IPS-18c (cell line): ENCODE results near the gene NBEA.

ENCODE experiments used
- H3K4me3 ChIP-seq: 2 replicates; pipeline ENCODE4 v1.7.0; 2013; ENCODE audit warnings: low read depth, mild to moderate bottlenecking, low read length, moderate library complexity; ENCODE audit not compliant: insufficient read depth
- H3K9me3 ChIP-seq: one replicate; pipeline ENCODE4 v1.6.1; 2013; ENCODE audit warnings: mild to moderate bottlenecking, low read length, moderate library complexity; ENCODE audit not compliant: control insufficient read depth, insufficient read depth

NBEA gene

GRCh38 chr13:35279500-35279899, 337.4 kb downstream of the NBEA start:
- H3K9me3 ChIP-seq = no peaks in the 10 kb centered on the region
- H3K4me3 ChIP-seq = no peak overlapping the region

- no peak overlapping the region for H3K4me3 ChIP-seq
These were observed 341.8 kb downstream of the NBEA start for GRCh38 chr13:35283856-35284255.

GRCh38 chr13:35285677-35286076, 343.6 kb downstream of the NBEA start:
- Histone ChIP-seq H3K9me3 (no peaks in the 10 kb centered on the region), H3K4me3 (no peak overlapping the region)

More at GRCh38 chr13:35283856-35284255, 341.8 kb downstream of the NBEA start:
- H3K9me3 ChIP-seq = no peaks in the 10 kb centered on the region

GRCh38 chr13:35292329-35292728, 350.3 kb downstream of the NBEA start:
- H3K9me3 ChIP-seq = no peaks in the 10 kb centered on the region
- no peak overlapping the region for H3K4me3 ChIP-seq

GRCh38 chr13:35293579-35294226, 351.6 kb downstream of the NBEA start:
- Histone ChIP-seq H3K4me3 (no peak overlapping the region), H3K9me3 (no peaks in the 10 kb centered on the region)

GRCh38 chr13:35309706-35310105, 367.6 kb downstream of the NBEA start:
- no peak overlapping the region for H3K4me3 ChIP-seq
- H3K9me3 ChIP-seq = no peaks in the 10 kb centered on the region

- H3K9me3 ChIP-seq = no peaks in the 10 kb centered on the region
- H3K4me3 ChIP-seq = no peak overlapping the region
These were observed 390.1 kb downstream of the NBEA start for GRCh38 chr13:35332134-35332533.

GRCh38 chr13:35333157-35333556, 391.1 kb downstream of the NBEA start:
- H3K9me3 ChIP-seq = no peaks in the 10 kb centered on the region
- no peak overlapping the region for H3K4me3 ChIP-seq

GRCh38 chr13:35342440-35342839, 400.4 kb downstream of the NBEA start:
- Histone ChIP-seq H3K4me3 (no peak overlapping the region), H3K9me3 (no peaks in the 10 kb centered on the region)

GRCh38 chr13:35343417-35343816, 401.3 kb downstream of the NBEA start:
- no peaks in the 10 kb centered on the region for H3K9me3 ChIP-seq

GRCh38 chr13:35345992-35346391, 403.9 kb downstream of the NBEA start:
- no peaks in the 10 kb centered on the region for H3K9me3 ChIP-seq
- H3K4me3 ChIP-seq = no peak overlapping the region

More at GRCh38 chr13:35343417-35343816, 401.3 kb downstream of the NBEA start:
- H3K4me3 ChIP-seq = no peak overlapping the region

GRCh38 chr13:35346494-35346893, 404.4 kb downstream of the NBEA start:
- Histone ChIP-seq H3K4me3 (no peak overlapping the region), H3K9me3 (no peaks in the 10 kb centered on the region)

- no peak overlapping the region for H3K4me3 ChIP-seq
These were observed 405.7 kb downstream of the NBEA start for GRCh38 chr13:35347679-35348205.

GRCh38 chr13:35349052-35349451, 407.0 kb downstream of the NBEA start:
- Histone ChIP-seq H3K9me3 (no peaks in the 10 kb centered on the region), H3K4me3 (no peak overlapping the region)

More at GRCh38 chr13:35347679-35348205, 405.7 kb downstream of the NBEA start:
- no peaks in the 10 kb centered on the region for H3K9me3 ChIP-seq

- no peaks in the 10 kb centered on the region for H3K9me3 ChIP-seq
- no peak overlapping the region for H3K4me3 ChIP-seq
These were observed 407.7 kb downstream of the NBEA start for GRCh38 chr13:35349673-35350278.

GRCh38 chr13:35354285-35354684, 412.2 kb downstream of the NBEA start:
- H3K4me3 ChIP-seq = no peak overlapping the region
- no peaks in the 10 kb centered on the region for H3K9me3 ChIP-seq

- Histone ChIP-seq H3K4me3 (no peak overlapping the region), H3K9me3 (no peaks in the 10 kb centered on the region)
These were observed 412.8 kb downstream of the NBEA start for GRCh38 chr13:35354882-35355281.

- no peak overlapping the region for H3K4me3 ChIP-seq
- H3K9me3 ChIP-seq = no peaks in the 10 kb centered on the region
These were observed 414.5 kb downstream of the NBEA start for GRCh38 chr13:35356572-35356971.
